K562 (cell line): Measurements from ENCODE around the gene GNB2. TPM values are rescaled to one million over a fixed set of nuclear protein-coding genes. Genes with fewer than 3 reads are reported as not detected.

Experiments used
- ARHGAP35 ChIP-seq: fragments of 450-650 bp; IDR thresholded peaks from 2 replicates; pipeline ENCODE4 v1.6.1; 2018; ENCODE audit not compliant: partially characterized antibody
- ASH1L ChIP-seq: fragments of 450-650 bp; IDR thresholded peaks from 2 replicates; pipeline ENCODE4 v1.6.1; 2018; ENCODE audit warnings: borderline replicate concordance, mild to moderate bottlenecking, low read depth; ENCODE audit not compliant: partially characterized antibody
- ELK3 ChIP-seq: fragments of 450-650 bp; formaldehyde crosslinking; IDR thresholded peaks from 2 replicates; pipeline ENCODE4 v1.4.0; 2020; ENCODE audit warnings: mild to moderate bottlenecking
- EP300 ChIP-seq: IDR thresholded peaks from 2 replicates; pipeline ENCODE4 v1.6.1; 2012; ENCODE audit warnings: low read length, improper control_type of control experiment
- FOXA1 ChIP-seq: fragments of 450-650 bp; IDR thresholded peaks from 2 replicates; pipeline ENCODE4 v1.6.1; 2016; ENCODE audit warnings: mild to moderate bottlenecking, borderline replicate concordance
- GABPB1 ChIP-seq: sonication (generic); formaldehyde crosslinking; IDR thresholded peaks from 2 replicates; pipeline ENCODE4 v1.8.0; 2022; ENCODE audit warnings: mild to moderate bottlenecking, missing genetic modification reagents
- GATA2 ChIP-seq: sonication (generic); formaldehyde crosslinking; IDR thresholded peaks from 2 replicates; pipeline ENCODE4 v1.4.0; 2020; ENCODE audit warnings: mild to moderate bottlenecking, missing genetic modification reagents
- MEIS2 ChIP-seq: fragments of 450-650 bp; IDR thresholded peaks from 2 replicates; pipeline ENCODE4 v1.6.1; 2014; ENCODE audit warnings: mild to moderate bottlenecking; ENCODE audit not compliant: partially characterized antibody
- MGA ChIP-seq: fragments of 450-650 bp; IDR thresholded peaks from 2 replicates; pipeline ENCODE4 v1.6.1; 2016; ENCODE audit warnings: mild to moderate bottlenecking, moderate library complexity
- MTA1 ChIP-seq: fragments of 450-650 bp; IDR thresholded peaks from 2 replicates; pipeline ENCODE4 v1.6.1; 2017; ENCODE audit warnings: borderline replicate concordance
- PHF8 ChIP-seq: fragments of 200-600 bp; sonication (generic); IDR thresholded peaks from 2 replicates; pipeline ENCODE4 v1.6.1; 2012; ENCODE audit warnings: mixed run types, mild to moderate bottlenecking, inconsistent platforms, low read length, moderate library complexity, borderline replicate concordance
- POLR2H ChIP-seq: IDR thresholded peaks from 2 replicates; pipeline ENCODE4 v1.6.1; 2016; ENCODE audit warnings: missing genetic modification characterization, low read depth, mild to moderate bottlenecking, control low read depth, missing compliant biosample characterization, moderate library complexity
- PRMT5 ChIP-seq: sonication (generic); formaldehyde crosslinking; IDR thresholded peaks from 2 replicates; pipeline ENCODE4 v1.5.0; 2020; ENCODE audit warnings: missing genetic modification reagents
- RHOXF2B ChIP-seq: fragments of 250-450 bp; sonication (Bioruptor Pico); conservative IDR thresholded peaks from 2 replicates; pipeline ENCODE4 v1.5.1; 2021
- SRSF9 ChIP-seq: fragments of 200-400 bp; formaldehyde crosslinking; IDR thresholded peaks from 2 replicates; pipeline ENCODE4 v1.6.1; 2017; ENCODE audit warnings: low read depth, low read length, borderline replicate concordance
- ZBTB7A ChIP-seq: IDR thresholded peaks from 2 replicates; pipeline ENCODE4 v1.6.1; 2011; ENCODE audit warnings: low read depth, mild to moderate bottlenecking, low read length, moderate library complexity, borderline replicate concordance; ENCODE audit not compliant: control insufficient read depth
- ZNF584 ChIP-seq: fragments of 200-800 bp; sonication (Bioruptor generic); IDR thresholded peaks from 2 replicates; pipeline ENCODE4 v1.6.1; 2016; ENCODE audit warnings: low read depth, mild to moderate bottlenecking, missing genetic modification characterization, missing compliant biosample characterization
- polyA plus RNA-seq, 8 experiments: library from polyadenylated mRNA; depleted of rRNA in 4 of 8; stranded (reverse) in 5 of 8; unstranded in 3 of 8; fragments of >200 nt; fragmentation: Nextera tagmentation in 2 of 8; fragmentation: Illumina TruSeq in 1 of 8; extraction: Ambion mirVana in 2 of 8; extraction: Trizol in 1 of 8; gene quantifications; 2 replicates each; pipeline versions ENCODE4 v1.2.1 to v1.2.3, GENCODE V29; 2011 to 2014; ENCODE audit warnings: inconsistent platforms in 1 of 8, missing spikeins in 1 of 8
- total RNA-seq, 7 experiments: library from RNA; depleted of rRNA in 6 of 7; stranded (reverse); fragments of >200 nt in 6 of 7; fragmentation: Illumina TruSeq in 2 of 7; extraction: Trizol in 2 of 7; gene quantifications; 2 replicates each; pipeline versions ENCODE4 v1.2.1 to v1.2.3, GENCODE V29; 2011 to 2021; ENCODE audit warnings: low replicate concordance in 1 of 7

The GNB2 gene
- total and polyA plus RNA-seq, 9 of the 15 experiments (the other 6 are each of a cell fraction or from before 2014, with no cell fraction given): 0.65 to 320 (median 104) TPM

GRCh38 chr7:100706672-100707311, 33.3 kb downstream of the GNB2 start (continued):
- TF ChIP-seq MGA: peak; percentile 45
- no peak for TF ChIP-seq PHF8
- TF ChIP-seq FOXA1: no peak
- TF ChIP-seq ZBTB7A: no peak; the same call in 1 of the 2 replicates
- TF ChIP-seq ARHGAP35: no peak
- 0 out of 2 replicates have a peak, but pooled peaks have one; percentile 41 for TF ChIP-seq GABPB1 (CRISPR knock-in tag)
- TF ChIP-seq GATA2 (CRISPR knock-in tag): no peak
- no peak for TF ChIP-seq MEIS2
- TF ChIP-seq ZNF584 (CRISPR knock-in tag): no peak
- TF ChIP-seq ELK3 (CRISPR knock-in tag): no peak
- no peak for TF ChIP-seq MTA1
- no peak for TF ChIP-seq POLR2H (tag)
- no peak for TF ChIP-seq ASH1L
- TF ChIP-seq RHOXF2B: no peak
- no peak for TF ChIP-seq SRSF9
- no peak for TF ChIP-seq EP300
- TF ChIP-seq PRMT5: no peak
